ENCODE measurements around the gene STIM2. TPM values are rescaled to one million over a fixed set of nuclear protein-coding genes. Genes with fewer than 3 reads are reported as not detected.

Gene STIM2
- total and polyA plus RNA-seq, 2 donors (not counting 1 experiment from before 2014, with no cell fraction given), result 48.6 to 96.0 TPM

- Histone ChIP-seq H3K27me3 (replicated peaks in 1 of 4; ENCODE audit: control extremely low read depth in 1 of 4, control insufficient read depth in 3 of 4, insufficient read depth in 4 of 4, low read length in 3 of 4) (no peaks in the 10 kb centered on the region), H3K79me2 (ENCODE audit: control insufficient read depth, insufficient read depth, low read length) (peaks cover 96% of the 10 kb centered on the region), H4K20me1 (ENCODE audit: control insufficient read depth, insufficient read depth, low read length, poor library complexity, severe bottlenecking) (peaks cover 6% of the 10 kb centered on the region), H3K27ac (ENCODE audit: low read length in 2 of 2) (no peak overlapping the region), H3K4me2 (replicated peaks; ENCODE audit: low read depth, low read length, poor library complexity, severe bottlenecking) (no peak overlapping the region), H3K4me3 (ENCODE audit: control extremely low read depth in 1 of 5, extremely low read depth in 1 of 5, insufficient read depth in 1 of 5, low read depth in 2 of 5, low read length in 4 of 5) (no peak overlapping the region), H3K4me1 (ENCODE audit: control insufficient read depth in 2 of 2, insufficient read depth in 2 of 2, low read length in 2 of 2) (peaks cover 17 to 29% of the 10 kb centered on the region in 2 donors), H2AFZ (ENCODE audit: insufficient read depth, low read depth, low read length, poor library complexity, severe bottlenecking) (no peak overlapping the region), H3K36me3 (replicated peaks in 1 of 2; ENCODE audit: control extremely low read depth in 1 of 2, control insufficient read depth in 1 of 2, extremely low read depth in 1 of 2, insufficient read depth in 2 of 2, low read length in 1 of 2) (no peaks in the 10 kb centered on the region), H3K9ac (ENCODE audit: low read length) (no peak overlapping the region), H3K9me3 (ENCODE audit: control extremely low read depth in 1 of 3, control insufficient read depth in 2 of 3, insufficient read depth in 1 of 3, low read length in 2 of 3) (peaks cover 0 to 5% (median 4%) of the 10 kb centered on the region in 3 donors)
- 77% methylated on average over 3 of the region's 5 CpGs for WGBS (ENCODE audit: insufficient coverage)
- ATAC-seq (ENCODE audit: low read depth), result no peak
- no peak for DNase-seq
- CTCF ChIA-PET, result no interaction called here
- Mint-ChIP-seq H3K4me3 (no peak overlapping the region), H3K27ac (no peak overlapping the region), H3K27me3 (no peaks in the 10 kb centered on the region), H3K9me3 (ENCODE audit: insufficient read depth) (peaks cover 3% of the 10 kb centered on the region), H3K4me1 (peaks cover 69% of the 10 kb centered on the region)
- POLR2A ChIA-PET, result no interaction called here
- intact Hi-C loops (cut with micrococcal nuclease), result no loop called here
- TF ChIP-seq CTCF (IDR thresholded peaks at IDR 0.05) (no peak), EZH2 (IDR thresholded peaks at IDR 0.05; ENCODE audit: borderline replicate concordance, insufficient read depth, low read depth, low read length, poor library complexity, severe bottlenecking) (no peak)
Observed at GRCh38 chr4:26943391-26943790, 82.8 kb downstream of the STIM2 start.

DNA sequence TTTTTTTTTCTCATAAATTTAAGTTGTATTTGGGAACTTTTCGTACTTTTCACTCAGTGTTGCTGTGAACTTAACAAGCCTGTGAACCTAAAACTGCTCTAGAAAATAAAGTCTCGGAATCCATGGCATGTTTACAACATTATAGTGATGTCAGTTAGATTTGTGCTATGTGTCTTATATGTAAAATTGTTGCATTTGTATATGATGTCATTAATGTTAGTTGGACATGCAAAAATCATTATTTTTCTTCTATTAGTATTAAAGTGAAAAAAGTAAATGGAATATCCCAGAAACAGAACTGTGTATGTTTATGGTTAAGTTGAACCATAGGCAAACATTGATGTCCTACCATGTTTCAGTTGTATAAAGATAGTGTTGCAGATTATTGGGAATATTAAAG, 85.2 kb downstream of the STIM2 start:
- peaks cover 12% of the 10 kb centered on the region for H4K20me1 ChIP-seq (ENCODE audit: control insufficient read depth, insufficient read depth, low read length, poor library complexity, severe bottlenecking)
- no peak overlapping the region for H3K27ac ChIP-seq (ENCODE audit: low read length in 2 of 2)
- no peak overlapping the region for H2AFZ ChIP-seq (ENCODE audit: insufficient read depth, low read depth, low read length, poor library complexity, severe bottlenecking)
- ChIA-PET POLR2A (no interaction called here), CTCF (no interaction called here)
- WGBS (ENCODE audit: insufficient coverage), result 100% methylated on average over 2 of the region's 2 CpGs
- H3K9me3 ChIP-seq (ENCODE audit: control extremely low read depth in 1 of 3, control insufficient read depth in 2 of 3, insufficient read depth in 1 of 3, low read length in 2 of 3), result peaks cover 3 to 5% (median 4%) of the 10 kb centered on the region in 3 donors
- no peak overlapping the region for H3K4me3 ChIP-seq (ENCODE audit: control extremely low read depth in 1 of 5, extremely low read depth in 1 of 5, insufficient read depth in 1 of 5, low read depth in 2 of 5, low read length in 4 of 5)
- H3K4me2 ChIP-seq (replicated peaks; ENCODE audit: low read depth, low read length, poor library complexity, severe bottlenecking), result no peak overlapping the region
- Mint-ChIP-seq H3K9me3 (ENCODE audit: insufficient read depth) (peaks cover 3% of the 10 kb centered on the region), H3K27me3 (no peaks in the 10 kb centered on the region), H3K4me1 (peaks cover 50% of the 10 kb centered on the region), H3K4me3 (no peak overlapping the region), H3K27ac (no peak overlapping the region)
- intact Hi-C loops (cut with micrococcal nuclease), result no loop called here
- H3K36me3 ChIP-seq (replicated peaks in 1 of 2; ENCODE audit: control extremely low read depth in 1 of 2, control insufficient read depth in 1 of 2, extremely low read depth in 1 of 2, insufficient read depth in 2 of 2, low read length in 1 of 2), result peaks cover 0 to 3% of the 10 kb centered on the region in 2 experiments
- DNase-seq, result no peak
- TF ChIP-seq EZH2 (IDR thresholded peaks at IDR 0.05; ENCODE audit: borderline replicate concordance, insufficient read depth, low read depth, low read length, poor library complexity, severe bottlenecking) (no peak), CTCF (IDR thresholded peaks at IDR 0.05) (no peak)
- peaks cover 4 to 16% of the 10 kb centered on the region in 2 donors for H3K4me1 ChIP-seq (ENCODE audit: control insufficient read depth in 2 of 2, insufficient read depth in 2 of 2, low read length in 2 of 2)
- no peak for ATAC-seq (ENCODE audit: low read depth)
- H3K27me3 ChIP-seq (replicated peaks in 1 of 4; ENCODE audit: control extremely low read depth in 1 of 4, control insufficient read depth in 3 of 4, insufficient read depth in 4 of 4, low read length in 3 of 4), result no peaks in the 10 kb centered on the region
- peaks cover 95% of the 10 kb centered on the region for H3K79me2 ChIP-seq (ENCODE audit: control insufficient read depth, insufficient read depth, low read length)
- H3K9ac ChIP-seq (ENCODE audit: low read length), result no peak overlapping the region

Data from B cell (primary cell).